WTC11 (cell line): Measurements from ENCODE around the gene C1R.

Source experiments
- TF ChIP-seq, protein P1 (sequence below): sonication (generic); formaldehyde crosslinking; IDR thresholded peaks from 2 replicates; pipeline ENCODE4 v1.8.1; 2023; ENCODE audit warnings: mild to moderate bottlenecking, moderate library complexity, missing genetic modification reagents
- TF ChIP-seq, protein P2 (sequence below): fragments of 200-600 bp; IDR thresholded peaks from 2 replicates; pipeline ENCODE4 v1.8.0; 2022; ENCODE audit warnings: antibody characterized with exemption

DNA sequence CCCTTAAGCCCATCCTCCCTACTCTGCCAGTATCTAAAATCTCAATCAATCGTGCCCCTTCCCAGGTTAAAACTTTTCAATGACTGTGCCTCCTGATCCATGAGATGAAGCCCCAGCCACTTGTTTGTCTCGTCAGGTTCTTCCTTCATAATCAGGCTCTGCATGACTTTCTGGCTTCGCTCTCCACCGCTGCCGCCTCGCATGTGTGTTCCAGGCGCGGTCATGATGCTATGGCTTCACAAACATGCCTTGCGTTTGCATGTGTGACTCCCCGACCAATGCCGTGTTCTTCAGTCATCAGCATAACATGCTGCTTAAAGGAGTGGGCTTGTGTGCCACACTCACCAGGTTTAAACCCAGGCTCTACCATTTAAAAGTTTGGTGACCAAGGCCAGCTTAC lies 21.8 kb upstream of the C1R start:
- TF ChIP-seq, protein P1, sequence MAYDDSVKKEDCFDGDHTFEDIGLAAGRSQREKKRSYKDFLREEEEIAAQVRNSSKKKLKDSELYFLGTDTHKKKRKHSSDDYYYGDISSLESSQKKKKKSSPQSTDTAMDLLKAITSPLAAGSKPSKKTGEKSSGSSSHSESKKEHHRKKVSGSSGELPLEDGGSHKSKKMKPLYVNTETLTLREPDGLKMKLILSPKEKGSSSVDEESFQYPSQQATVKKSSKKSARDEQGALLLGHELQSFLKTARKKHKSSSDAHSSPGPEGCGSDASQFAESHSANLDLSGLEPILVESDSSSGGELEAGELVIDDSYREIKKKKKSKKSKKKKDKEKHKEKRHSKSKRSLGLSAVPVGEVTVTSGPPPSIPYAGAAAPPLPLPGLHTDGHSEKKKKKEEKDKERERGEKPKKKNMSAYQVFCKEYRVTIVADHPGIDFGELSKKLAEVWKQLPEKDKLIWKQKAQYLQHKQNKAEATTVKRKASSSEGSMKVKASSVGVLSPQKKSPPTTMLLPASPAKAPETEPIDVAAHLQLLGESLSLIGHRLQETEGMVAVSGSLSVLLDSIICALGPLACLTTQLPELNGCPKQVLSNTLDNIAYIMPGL (CRISPR knock-in tag) = no peak
- TF ChIP-seq, protein P2, sequence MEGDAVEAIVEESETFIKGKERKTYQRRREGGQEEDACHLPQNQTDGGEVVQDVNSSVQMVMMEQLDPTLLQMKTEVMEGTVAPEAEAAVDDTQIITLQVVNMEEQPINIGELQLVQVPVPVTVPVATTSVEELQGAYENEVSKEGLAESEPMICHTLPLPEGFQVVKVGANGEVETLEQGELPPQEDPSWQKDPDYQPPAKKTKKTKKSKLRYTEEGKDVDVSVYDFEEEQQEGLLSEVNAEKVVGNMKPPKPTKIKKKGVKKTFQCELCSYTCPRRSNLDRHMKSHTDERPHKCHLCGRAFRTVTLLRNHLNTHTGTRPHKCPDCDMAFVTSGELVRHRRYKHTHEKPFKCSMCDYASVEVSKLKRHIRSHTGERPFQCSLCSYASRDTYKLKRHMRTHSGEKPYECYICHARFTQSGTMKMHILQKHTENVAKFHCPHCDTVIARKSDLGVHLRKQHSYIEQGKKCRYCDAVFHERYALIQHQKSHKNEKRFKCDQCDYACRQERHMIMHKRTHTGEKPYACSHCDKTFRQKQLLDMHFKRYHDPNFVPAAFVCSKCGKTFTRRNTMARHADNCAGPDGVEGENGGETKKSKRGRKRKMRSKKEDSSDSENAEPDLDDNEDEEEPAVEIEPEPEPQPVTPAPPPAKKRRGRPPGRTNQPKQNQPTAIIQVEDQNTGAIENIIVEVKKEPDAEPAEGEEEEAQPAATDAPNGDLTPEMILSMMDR = no peak
